Measurements from ENCODE around the gene ZBTB20.

- TF ChIP-seq CTCF (conservative IDR thresholded peaks at IDR 0.05; ENCODE audit: low read depth, low read length) (no peak), RCOR1 (IDR thresholded peaks at IDR 0.05; ENCODE audit: insufficient replicate concordance, low read length) (no peak), MXI1 (IDR thresholded peaks at IDR 0.05; ENCODE audit: borderline replicate concordance, low read depth, low read length) (no peak), BHLHE40 (IDR thresholded peaks at IDR 0.05; ENCODE audit: low read depth, low read length) (no peak)
Observed at GRCh38 chr3:115141033-115141757, 5.9 kb downstream of the ZBTB20 start.

Data from IMR-90 (cell line).